ENCODE data around the gene EIF5.

EIF5 gene

GRCh38 chr14:103288076-103288766 is 45.8 kb upstream of the EIF5 start:
- H3K4me1 Mint-ChIP-seq, result no peaks in the 10 kb centered on the region
- no peaks in the 10 kb centered on the region for H3K36me3 Mint-ChIP-seq (ENCODE audit: low read depth)
- peaks cover 3% of the 10 kb centered on the region for H3K9me3 Mint-ChIP-seq
- peaks cover 23% of the 10 kb centered on the region for H3K27me3 Mint-ChIP-seq (ENCODE audit: low read depth, poor library complexity)
- no peak overlapping the region for H3K4me3 Mint-ChIP-seq
- TF ChIP-seq CTCF (IDR thresholded peaks at IDR 0.05), result no peak
- no peak overlapping the region for H3K27ac Mint-ChIP-seq
- no peak for DNase-seq

GRCh38 chr14:103290056-103290455 is 44.0 kb upstream of the EIF5 start:
- H3K9me3 Mint-ChIP-seq, result peaks cover 3% of the 10 kb centered on the region
- H3K4me3 Mint-ChIP-seq, result no peak overlapping the region
- DNase-seq, result no peak
- no peak overlapping the region for H3K27ac Mint-ChIP-seq
- peaks cover 6% of the 10 kb centered on the region for H3K4me1 Mint-ChIP-seq
- H3K27me3 Mint-ChIP-seq (ENCODE audit: low read depth, poor library complexity), result peaks cover 35% of the 10 kb centered on the region
- H3K36me3 Mint-ChIP-seq (ENCODE audit: low read depth), result no peaks in the 10 kb centered on the region
- no peak for TF ChIP-seq CTCF (IDR thresholded peaks at IDR 0.05)

GRCh38 chr14:103290494-103290893 is 43.5 kb upstream of the EIF5 start:
- Mint-ChIP-seq H3K36me3 (ENCODE audit: low read depth) (no peaks in the 10 kb centered on the region), H3K27ac (no peak overlapping the region), H3K9me3 (peaks cover 3% of the 10 kb centered on the region), H3K4me1 (peaks cover 6% of the 10 kb centered on the region), H3K27me3 (ENCODE audit: low read depth, poor library complexity) (peaks cover 35% of the 10 kb centered on the region), H3K4me3 (no peak overlapping the region)
- TF ChIP-seq CTCF (IDR thresholded peaks at IDR 0.05), result no peak
- DNase-seq, result no peak

- Mint-ChIP-seq H3K9me3 (peaks cover 3% of the 10 kb centered on the region), H3K4me3 (no peak overlapping the region), H3K36me3 (ENCODE audit: low read depth) (no peaks in the 10 kb centered on the region), H3K27ac (no peak overlapping the region), H3K4me1 (peaks cover 6% of the 10 kb centered on the region), H3K27me3 (ENCODE audit: low read depth, poor library complexity) (peaks cover 35% of the 10 kb centered on the region)
- no peak for DNase-seq
- TF ChIP-seq CTCF (IDR thresholded peaks at IDR 0.05), result no peak
These were observed 43.1 kb upstream of the EIF5 start for GRCh38 chr14:103290961-103291360.

GRCh38 chr14:103292426-103293374 is 41.3 kb upstream of the EIF5 start:
- Mint-ChIP-seq H3K27ac (no peak overlapping the region), H3K4me3 (no peak overlapping the region), H3K27me3 (ENCODE audit: low read depth, poor library complexity) (peaks cover 35% of the 10 kb centered on the region), H3K9me3 (peaks cover 3% of the 10 kb centered on the region), H3K4me1 (peaks cover 11% of the 10 kb centered on the region), H3K36me3 (ENCODE audit: low read depth) (no peaks in the 10 kb centered on the region)
- peak; percentile 88 for DNase-seq
- TF ChIP-seq CTCF (IDR thresholded peaks at IDR 0.05), result peak; percentile 82

Measured in nephron progenitor cell (in vitro differentiated cells).